ENCODE results near the gene ERN1. TPM values are rescaled to one million over a fixed set of nuclear protein-coding genes. Genes with fewer than 3 reads are reported as not detected.

Gene ERN1
- total and polyA plus RNA-seq, 2 of the 8 experiments (the other 6 are each of a cell fraction or from before 2014, with no cell fraction given), result 1.8 to 3.9 TPM

DNA sequence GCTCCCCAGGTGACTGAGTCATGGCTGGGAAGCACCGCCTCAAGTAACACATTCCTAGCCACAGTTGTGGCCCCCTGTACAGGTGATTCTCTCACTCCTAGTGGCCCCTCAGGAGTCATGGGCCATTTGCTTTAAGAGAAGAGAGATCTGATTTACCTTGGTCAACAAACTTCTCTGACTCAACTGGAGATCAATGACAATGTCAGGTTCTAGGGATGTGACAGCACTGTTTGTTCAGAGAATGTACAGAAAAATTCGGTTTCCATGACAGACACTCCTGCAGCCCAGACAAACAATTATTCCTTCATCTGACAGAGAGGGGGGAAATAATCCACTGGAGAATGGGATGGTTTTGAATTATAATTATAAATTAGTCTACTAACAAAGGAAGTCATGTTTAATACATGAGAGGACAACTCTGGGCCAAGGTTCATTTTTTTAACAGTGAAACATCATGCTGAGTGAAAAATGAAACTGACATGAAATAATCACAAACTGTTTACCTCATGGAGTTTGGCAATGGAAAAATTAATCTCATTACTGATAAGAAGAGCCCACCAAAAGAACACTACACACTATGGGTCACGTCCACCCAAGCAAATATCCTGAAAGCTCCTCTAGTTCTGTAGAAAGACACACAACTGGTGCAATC is 9.7 kb downstream of the ERN1 start:
- DNase-seq (ENCODE audit: low read depth in 1 of 2, low spot score in 2 of 2), result no peak
- no peaks in the 10 kb centered on the region for H3K23me2 ChIP-seq (ENCODE audit: low read depth, low read length)
- H3K23ac ChIP-seq (ENCODE audit: insufficient read length), result no peak overlapping the region
- H3K9me3 ChIP-seq (ENCODE audit: insufficient read depth in 2 of 2, low read depth in 1 of 2, low read length in 1 of 2), result no peaks in the 10 kb centered on the region; a peak in 1 of 4 replicates
- no peak overlapping the region for H3K9ac ChIP-seq (replicated peaks in 1 of 4; ENCODE audit: extremely low read depth in 1 of 4, low read depth in 3 of 4, low read length in 3 of 4)
- no peaks in the 10 kb centered on the region for H3K4me1 ChIP-seq (replicated peaks in 1 of 4; ENCODE audit: control insufficient read depth in 3 of 4, insufficient read depth in 4 of 4, low read length in 3 of 4)
- no peak overlapping the region for H4K8ac ChIP-seq (ENCODE audit: extremely low read depth, insufficient read depth, low read length)
- no peak overlapping the region for H3K4me2 ChIP-seq (ENCODE audit: insufficient read depth in 1 of 2, low read depth in 2 of 2, low read length in 2 of 2)
- no peak overlapping the region for H2BK15ac ChIP-seq (ENCODE audit: low read length)
- no peak overlapping the region for H3K27ac ChIP-seq (ENCODE audit: low read depth, low read length)
- H2AFZ ChIP-seq (ENCODE audit: low read length), result no peak overlapping the region
- H4K5ac ChIP-seq (ENCODE audit: insufficient read length, low read depth, low read length), result no peak overlapping the region
- no peak for FAIRE-seq
- H3K27me3 ChIP-seq (replicated peaks in 1 of 4; ENCODE audit: control insufficient read depth in 3 of 4, extremely low read depth in 1 of 4, insufficient read depth in 3 of 4, low read length in 3 of 4), result no peaks in the 10 kb centered on the region
- H3K56ac ChIP-seq (replicated peaks; ENCODE audit: insufficient read length, low read depth, low read length), result no peak overlapping the region
- no peak overlapping the region for H4K91ac ChIP-seq (replicated peaks; ENCODE audit: insufficient read length, low read length)
- no peak overlapping the region for H2BK120ac ChIP-seq (replicated peaks; ENCODE audit: low read depth, low read length)
- H3K79me1 ChIP-seq (ENCODE audit: low read depth, low read length), result no peaks in the 10 kb centered on the region
- H3K18ac ChIP-seq (ENCODE audit: extremely low read depth, low read length), result no peak overlapping the region
- 92% methylated on average over 3 of the region's 3 CpGs; no CpG with 5 or more reads in 1 of the 2 experiments for WGBS, 2 experiments (ENCODE audit: extremely low coverage in 1 of 2, insufficient coverage in 1 of 2, insufficient read length in 1 of 2, insufficient replicate concordance in 2 of 2, low coverage in 1 of 2, low lambda C conversion rate in 2 of 2, missing lambda C conversion rate in 1 of 2)
- H3K4ac ChIP-seq (replicated peaks; ENCODE audit: insufficient read length, low read depth, low read length), result no peak overlapping the region
- H2BK12ac ChIP-seq (ENCODE audit: low read depth, low read length), result no peak overlapping the region
- H4K20me1 ChIP-seq (replicated peaks in 1 of 2; ENCODE audit: control insufficient read depth in 1 of 2, insufficient read depth in 2 of 2, low read length in 2 of 2), result no peaks in the 10 kb centered on the region
- no peaks in the 10 kb centered on the region for H3K79me2 ChIP-seq (ENCODE audit: control insufficient read depth in 1 of 2, insufficient read depth in 2 of 2, low read length in 2 of 2)
- no peak overlapping the region for H3K14ac ChIP-seq (ENCODE audit: insufficient read length)
- no peak overlapping the region for H2AK5ac ChIP-seq (ENCODE audit: low read depth, low read length)
- CTCF ChIA-PET (ENCODE audit: partially characterized antibody), result interaction anchor here (1.0 to 4.1 kb wide), 6 partner anchors 10 to 95 kb away, joined by 3 to 14 read pairs (median 4); partner anchors contain the start of gene ERN1
- H3K4me3 ChIP-seq (ENCODE audit: extremely low read depth in 1 of 4, insufficient read depth in 2 of 4, low read depth in 3 of 4, low read length in 4 of 4), result no peak overlapping the region
- POLR2A ChIA-PET (ENCODE audit: partially characterized antibody), result interaction anchor here (0.5 to 2.7 kb wide), 4 partner anchors 9 to 30 kb away, joined by 3 to 8 read pairs (median 5); partner anchors contain the start of gene ERN1
- no peak overlapping the region for H2BK5ac ChIP-seq (ENCODE audit: low read depth, low read length)
- no peaks in the 10 kb centered on the region for H3K36me3 ChIP-seq (ENCODE audit: control insufficient read depth in 2 of 4, insufficient read depth in 4 of 4, low read length in 3 of 4)
- no peak overlapping the region for H2BK20ac ChIP-seq (ENCODE audit: low read length)
- no peak for TF ChIP-seq RXRA (IDR thresholded peaks at IDR 0.05; ENCODE audit: insufficient read depth, low read depth, low read length)
- TF ChIP-seq EZH2 (IDR thresholded peaks at IDR 0.05; ENCODE audit: low read depth, low read length, severe bottlenecking), result no peak
- no peak for TF ChIP-seq CEBPB (IDR thresholded peaks at IDR 0.05; ENCODE audit: low read depth, low read length)
- no peak for TF ChIP-seq CHD2 (IDR thresholded peaks at IDR 0.05; ENCODE audit: low read length)
- TF ChIP-seq SIN3A (conservative IDR thresholded peaks at IDR 0.05 in 1 of 2, IDR thresholded peaks at IDR 0.05 in 1 of 2; ENCODE audit: low read depth in 1 of 2, low read length in 2 of 2), result no peak
- TF ChIP-seq CBX5 (IDR thresholded peaks at IDR 0.05; ENCODE audit: low read depth, low read length), result no peak
- no peak for TF ChIP-seq NRF1 (IDR thresholded peaks at IDR 0.05; ENCODE audit: low read depth, low read length)
- TF ChIP-seq POU5F1 (IDR thresholded peaks at IDR 0.05; ENCODE audit: low read depth, low read length), result no peak
- TF ChIP-seq, protein P1, sequence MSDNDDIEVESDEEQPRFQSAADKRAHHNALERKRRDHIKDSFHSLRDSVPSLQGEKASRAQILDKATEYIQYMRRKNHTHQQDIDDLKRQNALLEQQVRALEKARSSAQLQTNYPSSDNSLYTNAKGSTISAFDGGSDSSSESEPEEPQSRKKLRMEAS (IDR thresholded peaks at IDR 0.05), result no peak
- TF ChIP-seq FOSL1 (IDR thresholded peaks at IDR 0.05; ENCODE audit: insufficient read depth, low read depth, low read length), result no peak
- no peak for TF ChIP-seq CBX8 (IDR thresholded peaks at IDR 0.05; ENCODE audit: borderline replicate concordance, low read depth, low read length)
- no peak for TF ChIP-seq KDM1A (IDR thresholded peaks at IDR 0.05; ENCODE audit: borderline replicate concordance, low read length)
- TF ChIP-seq SIX5 (IDR thresholded peaks at IDR 0.05; ENCODE audit: low read depth, low read length), result no peak
- TF ChIP-seq BRCA1 (IDR thresholded peaks at IDR 0.05; ENCODE audit: low read depth, low read length), result no peak
